Mesendoderm (in vitro differentiated cells): ENCODE measurements around the gene PNLIPRP3.

Experiments used
- DNase-seq: peaks from one replicate; pipeline ENCODE4 v3.0.0; 2013
- H2AK5ac ChIP-seq: 2 replicates; pipeline ENCODE4 v1.6.1; 2013; ENCODE audit warnings: low read length, inconsistent platforms
- H2BK120ac ChIP-seq: 2 replicates; pipeline ENCODE4 v1.6.1; 2013; ENCODE audit warnings: low read depth, mild to moderate bottlenecking, low read length, moderate library complexity, mixed read lengths
- H2BK15ac ChIP-seq: replicated peaks from 2 replicates; pipeline ENCODE4 v1.6.1; 2013; ENCODE audit warnings: low read depth, mild to moderate bottlenecking, moderate library complexity
- H2BK5ac ChIP-seq: 2 replicates; pipeline ENCODE4 v1.6.1; 2013; ENCODE audit warnings: low read length, inconsistent platforms
- H3K18ac ChIP-seq: 2 replicates; pipeline ENCODE4 v1.6.1; 2013; ENCODE audit warnings: mild to moderate bottlenecking, low read length, mixed read lengths
- H3K23ac ChIP-seq: one replicate; pipeline ENCODE4 v1.6.1; 2013; ENCODE audit warnings: low read length
- H3K27ac ChIP-seq: 2 replicates; pipeline ENCODE4 v1.5.1; 2013; ENCODE audit warnings: low read depth, mild to moderate bottlenecking, inconsistent platforms, low read length, moderate library complexity
- H3K27me3 ChIP-seq: 2 replicates; pipeline ENCODE4 v1.6.1; 2013; ENCODE audit warnings: low read length, control low read depth, mild to moderate bottlenecking, inconsistent platforms; ENCODE audit not compliant: insufficient read depth, poor library complexity
- H3K36me3 ChIP-seq: 2 replicates; pipeline ENCODE4 v1.6.1; 2013; ENCODE audit warnings: low read length, inconsistent platforms; ENCODE audit not compliant: control insufficient read depth, insufficient read depth
- H3K4ac ChIP-seq: one replicate; pipeline ENCODE4 v1.6.1; 2013; ENCODE audit warnings: low read depth, mild to moderate bottlenecking, low read length, moderate library complexity
- H3K4me1 ChIP-seq: 2 replicates; pipeline ENCODE4 v1.6.1; 2013; ENCODE audit warnings: low read depth, low read length, inconsistent platforms; ENCODE audit not compliant: control insufficient read depth
- H3K4me2 ChIP-seq: 2 replicates; pipeline ENCODE4 v1.6.1; 2013; ENCODE audit warnings: low read length
- H3K4me3 ChIP-seq: 2 replicates; pipeline ENCODE4 v1.5.1; 2013; ENCODE audit warnings: mild to moderate bottlenecking, low read length
- H3K56ac ChIP-seq: one replicate; pipeline ENCODE4 v1.6.1; 2013; ENCODE audit warnings: low read length
- H3K79me1 ChIP-seq: 2 replicates; pipeline ENCODE4 v1.6.1; 2013; ENCODE audit warnings: low read length, inconsistent platforms
- H3K79me2 ChIP-seq: 2 replicates; pipeline ENCODE4 v1.6.1; 2013; ENCODE audit warnings: mild to moderate bottlenecking, low read length; ENCODE audit not compliant: control insufficient read depth, insufficient read depth
- H3K9ac ChIP-seq: 2 replicates; pipeline ENCODE4 v1.6.1; 2013; ENCODE audit warnings: low read length, inconsistent platforms
- H4K5ac ChIP-seq: one replicate; pipeline ENCODE4 v1.6.1; 2013; ENCODE audit warnings: low read length
- H4K8ac ChIP-seq: one replicate; pipeline ENCODE4 v1.6.1; 2013; ENCODE audit warnings: low read depth, mild to moderate bottlenecking, control low read depth, low read length, moderate library complexity
- WGBS: extraction: QIAGEN DNeasy Blood & Tissue Kit; methylation state at CpG from one replicate; pipeline ENCODE4 v1.1.7; 2013; ENCODE audit warnings: low lambda C conversion rate, missing lambda C conversion rate; ENCODE audit not compliant: insufficient coverage; ENCODE audit errors: extremely low coverage; 5-methylcytosine and 5-hydroxymethylcytosine counted together

Gene PNLIPRP3

DNA sequence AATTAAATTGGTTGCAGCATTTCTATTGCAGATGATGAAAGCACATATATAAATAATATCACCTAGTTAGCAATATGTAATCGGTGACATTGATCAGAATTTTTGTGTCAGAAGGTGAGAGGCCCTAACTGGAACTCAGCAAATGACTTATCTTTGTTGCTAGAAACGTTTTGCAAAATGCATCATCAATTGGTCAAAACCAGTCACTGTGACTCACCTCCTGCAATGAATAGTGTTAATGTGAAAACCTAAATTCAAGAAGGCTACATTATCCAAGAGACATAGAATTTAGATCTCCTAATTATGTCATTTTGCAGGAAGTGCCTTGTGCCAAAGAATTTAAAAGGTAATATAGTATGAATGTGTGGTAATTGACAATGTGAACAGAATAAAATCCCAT is 9.8 kb upstream of the PNLIPRP3 start:
- Histone ChIP-seq H3K4me2 (no peak overlapping the region), H3K79me2 (no peaks in the 10 kb centered on the region), H2BK5ac (no peak overlapping the region), H2BK120ac (no peak overlapping the region), H2AK5ac (no peak overlapping the region), H3K27me3 (no peaks in the 10 kb centered on the region), H3K36me3 (no peaks in the 10 kb centered on the region), H4K5ac (no peak overlapping the region), H3K18ac (no peak overlapping the region), H3K23ac (no peak overlapping the region), H3K56ac (no peak overlapping the region), H3K4ac (no peak overlapping the region), H3K4me1 (no peaks in the 10 kb centered on the region), H3K4me3 (no peak overlapping the region), H4K8ac (no peak overlapping the region), H3K79me1 (no peaks in the 10 kb centered on the region), H3K9ac (no peak overlapping the region), H3K27ac (no peak overlapping the region), H2BK15ac (no peak overlapping the region)
- no CpG with 5 or more reads among the region's 2 CpGs for WGBS
- no peak for DNase-seq

DNA sequence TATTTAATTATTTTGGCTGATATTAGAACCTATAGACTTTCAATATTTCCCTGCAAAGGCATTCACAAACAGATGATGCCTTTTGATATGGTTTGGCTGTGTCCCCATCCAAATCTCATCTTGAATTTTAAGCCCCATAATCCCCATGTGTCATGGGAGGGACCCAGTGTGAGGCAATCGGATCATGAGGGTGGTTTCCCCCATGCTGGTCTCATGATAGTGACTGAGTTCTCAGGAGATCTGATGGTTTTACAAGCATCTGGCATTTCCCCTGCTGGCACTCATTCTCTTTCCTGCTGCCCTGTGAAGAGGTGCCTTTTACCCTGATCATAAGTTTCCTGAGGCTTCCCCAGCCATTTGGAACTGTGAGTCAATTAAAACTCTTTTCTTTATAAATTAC is 9.3 kb upstream of the PNLIPRP3 start:
- H3K36me3 ChIP-seq, result no peaks in the 10 kb centered on the region
- H3K4ac ChIP-seq, result no peak overlapping the region
- H3K79me2 ChIP-seq, result no peaks in the 10 kb centered on the region
- no peak overlapping the region for H4K5ac ChIP-seq
- H3K4me3 ChIP-seq, result no peak overlapping the region
- H2AK5ac ChIP-seq, result no peak overlapping the region
- no peak overlapping the region for H3K56ac ChIP-seq
- no peak overlapping the region for H3K27ac ChIP-seq
- no peak overlapping the region for H4K8ac ChIP-seq
- H2BK15ac ChIP-seq, result no peak overlapping the region
- no CpG with 5 or more reads among the region's 1 CpG for WGBS
- H3K9ac ChIP-seq, result no peak overlapping the region
- no peaks in the 10 kb centered on the region for H3K4me1 ChIP-seq
- no peak overlapping the region for H2BK120ac ChIP-seq
- no peak overlapping the region for H2BK5ac ChIP-seq
- H3K18ac ChIP-seq, result no peak overlapping the region
- H3K27me3 ChIP-seq, result no peaks in the 10 kb centered on the region
- no peak overlapping the region for H3K4me2 ChIP-seq
- H3K79me1 ChIP-seq, result no peaks in the 10 kb centered on the region
- no peak overlapping the region for H3K23ac ChIP-seq
- DNase-seq, result peak; percentile 12

- H3K56ac ChIP-seq, result no peak overlapping the region
- WGBS, result no CpG with 5 or more reads among the region's 1 CpG
- H3K9ac ChIP-seq, result no peak overlapping the region
- no peak overlapping the region for H3K4ac ChIP-seq
- no peaks in the 10 kb centered on the region for H3K79me2 ChIP-seq
- H2BK15ac ChIP-seq, result no peak overlapping the region
- H3K4me1 ChIP-seq, result no peaks in the 10 kb centered on the region
- no peak overlapping the region for H3K27ac ChIP-seq
- H3K79me1 ChIP-seq, result no peaks in the 10 kb centered on the region
- H2AK5ac ChIP-seq, result no peak overlapping the region
- H3K27me3 ChIP-seq, result no peaks in the 10 kb centered on the region
- H3K36me3 ChIP-seq, result no peaks in the 10 kb centered on the region
- no peak overlapping the region for H4K5ac ChIP-seq
- no peak for DNase-seq
- no peak overlapping the region for H3K18ac ChIP-seq
- H3K4me3 ChIP-seq, result no peak overlapping the region
- H2BK120ac ChIP-seq, result no peak overlapping the region
- no peak overlapping the region for H3K4me2 ChIP-seq
- no peak overlapping the region for H4K8ac ChIP-seq
- H3K23ac ChIP-seq, result no peak overlapping the region
- H2BK5ac ChIP-seq, result no peak overlapping the region
Observed at GRCh38 chr10:116421815-116422214, 5.8 kb upstream of the PNLIPRP3 start.

DNA sequence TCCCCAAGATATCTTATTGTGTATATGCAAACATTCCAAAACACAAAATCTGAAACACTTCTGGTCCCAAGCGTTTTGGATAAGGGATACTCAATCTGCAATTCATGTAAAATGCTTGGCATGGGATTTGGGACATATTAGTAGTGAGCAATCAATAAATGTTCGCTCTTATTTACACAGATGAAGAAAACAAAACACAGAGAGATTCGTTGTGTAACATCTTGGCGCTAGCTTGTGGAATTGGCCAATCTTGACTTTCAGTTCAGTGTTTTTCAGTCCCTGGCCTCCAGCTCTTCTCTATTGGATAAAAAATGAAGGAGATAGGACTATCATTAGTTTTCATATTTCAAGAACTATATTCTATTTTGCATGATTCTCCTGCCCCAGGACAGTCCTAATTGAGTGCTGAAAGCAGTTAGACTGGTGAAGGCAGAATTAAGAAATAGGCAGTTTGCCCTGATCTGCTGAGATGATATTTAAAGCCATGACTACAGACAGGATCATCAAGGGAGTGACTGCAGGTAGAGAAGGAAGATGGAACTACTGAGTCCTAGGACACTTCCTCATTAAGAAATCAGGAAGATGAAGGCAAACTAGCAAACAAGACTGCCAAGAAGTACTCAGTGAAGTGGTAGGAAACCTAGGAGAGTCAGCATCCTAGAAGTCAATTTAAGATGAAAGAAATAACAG is 1.8 kb downstream of the PNLIPRP3 start:
- Histone ChIP-seq H3K18ac (no peak overlapping the region), H3K4me2 (no peak overlapping the region), H2BK15ac (no peak overlapping the region), H3K4me3 (no peak overlapping the region), H3K27me3 (no peaks in the 10 kb centered on the region), H3K79me2 (no peaks in the 10 kb centered on the region), H3K4ac (no peak overlapping the region), H4K5ac (no peak overlapping the region), H2BK120ac (no peak overlapping the region), H4K8ac (no peak overlapping the region), H3K4me1 (no peaks in the 10 kb centered on the region), H3K36me3 (no peaks in the 10 kb centered on the region), H3K27ac (no peak overlapping the region), H2AK5ac (no peak overlapping the region), H3K79me1 (no peaks in the 10 kb centered on the region), H3K9ac (no peak overlapping the region), H3K23ac (no peak overlapping the region), H3K56ac (no peak overlapping the region), H2BK5ac (no peak overlapping the region)
- WGBS, result no CpG with 5 or more reads among the region's 4 CpGs
- DNase-seq, result no peak

GRCh38 chr10:116430288-116430687 is 2.6 kb downstream of the PNLIPRP3 start:
- Histone ChIP-seq H3K23ac (no peak overlapping the region), H3K27me3 (no peaks in the 10 kb centered on the region), H3K4me2 (no peak overlapping the region), H2BK120ac (no peak overlapping the region), H2AK5ac (no peak overlapping the region), H3K56ac (no peak overlapping the region), H3K4me1 (no peaks in the 10 kb centered on the region), H3K9ac (no peak overlapping the region), H3K79me2 (no peaks in the 10 kb centered on the region), H3K18ac (no peak overlapping the region), H3K4me3 (no peak overlapping the region), H2BK15ac (no peak overlapping the region), H3K4ac (no peak overlapping the region), H2BK5ac (no peak overlapping the region), H4K8ac (no peak overlapping the region), H3K79me1 (no peaks in the 10 kb centered on the region), H3K36me3 (no peaks in the 10 kb centered on the region), H3K27ac (no peak overlapping the region), H4K5ac (no peak overlapping the region)
- DNase-seq, result no peak
- no CpG with 5 or more reads among the region's 1 CpG for whole genome bisulfite sequencing

GRCh38 chr10:116431598-116431997 is 4.0 kb downstream of the PNLIPRP3 start:
- WGBS, result no CpG with 5 or more reads among the region's 2 CpGs
- Histone ChIP-seq H2AK5ac (no peak overlapping the region), H3K4me2 (no peak overlapping the region)

More at GRCh38 chr10:116431598-116431997, 4.0 kb downstream of the PNLIPRP3 start:
- Histone ChIP-seq H3K9ac (no peak overlapping the region), H3K18ac (no peak overlapping the region), H2BK5ac (no peak overlapping the region), H3K56ac (no peak overlapping the region), H3K4ac (no peak overlapping the region), H2BK15ac (no peak overlapping the region), H4K8ac (no peak overlapping the region), H3K36me3 (no peaks in the 10 kb centered on the region), H3K27ac (no peak overlapping the region), H3K23ac (no peak overlapping the region), H3K4me3 (no peak overlapping the region), H2BK120ac (no peak overlapping the region), H4K5ac (no peak overlapping the region), H3K79me2 (no peaks in the 10 kb centered on the region), H3K27me3 (no peaks in the 10 kb centered on the region), H3K4me1 (no peaks in the 10 kb centered on the region), H3K79me1 (no peaks in the 10 kb centered on the region)
- no peak for DNase-seq
